ENCODE results near the gene TMEM253.

Gene TMEM253

GRCh38 chr14:21088687-21089086 is 12.2 kb upstream of the TMEM253 start:
- no peak overlapping the region for H4K91ac ChIP-seq (ENCODE audit: low read depth, low read length)
- no peak overlapping the region for H4K8ac ChIP-seq (ENCODE audit: low read depth, low read length)
- no peaks in the 10 kb centered on the region for H3K79me1 ChIP-seq (ENCODE audit: low read length)
- H3K23ac ChIP-seq (ENCODE audit: low read length), result no peak overlapping the region
- H3K4me1 ChIP-seq (ENCODE audit: control insufficient read depth in 1 of 2, insufficient read depth in 2 of 2, low read length in 2 of 2), result no peaks in the 10 kb centered on the region
- no peak overlapping the region for H3K9ac ChIP-seq (ENCODE audit: low read length)
- H2AFZ ChIP-seq (ENCODE audit: insufficient read depth, low read length, poor library complexity), result no peak overlapping the region
- no peak overlapping the region for H3K27ac ChIP-seq (ENCODE audit: low read depth, low read length)
- no peaks in the 10 kb centered on the region for H3K79me2 ChIP-seq (ENCODE audit: control insufficient read depth, insufficient read depth, low read length, poor library complexity)
- no peak overlapping the region for H3K14ac ChIP-seq (ENCODE audit: low read length)
- H2BK5ac ChIP-seq (ENCODE audit: low read depth, low read length, poor library complexity), result no peak overlapping the region
- no peaks in the 10 kb centered on the region for H3K9me3 ChIP-seq (ENCODE audit: insufficient read depth, low read depth, low read length)
- no peak overlapping the region for H3K4me3 ChIP-seq (ENCODE audit: low read depth, low read length)
- no peak for DNase-seq
- H3K18ac ChIP-seq (ENCODE audit: low read length), result no peak overlapping the region
- H2BK120ac ChIP-seq (ENCODE audit: insufficient read depth, low read length, poor library complexity), result no peak overlapping the region
- no peak overlapping the region for H3K4me2 ChIP-seq (ENCODE audit: low read length)
- H2BK12ac ChIP-seq (ENCODE audit: low read length), result no peak overlapping the region
- no CpG with 5 or more reads among the region's 4 CpGs for WGBS (ENCODE audit: extremely low coverage, insufficient coverage, insufficient read length)
- H3K36me3 ChIP-seq (ENCODE audit: control insufficient read depth in 1 of 2, insufficient read depth in 2 of 2, low read length in 2 of 2), result peaks cover 47 to 75% of the 10 kb centered on the region in 2 experiments
- no peak overlapping the region for H4K12ac ChIP-seq (ENCODE audit: low read depth, low read length)
- no peak overlapping the region for H3K4ac ChIP-seq (ENCODE audit: low read depth, low read length)
- H2AK5ac ChIP-seq (ENCODE audit: low read length), result no peak overlapping the region
- no peaks in the 10 kb centered on the region for H3K27me3 ChIP-seq (ENCODE audit: insufficient read depth, low read length)

DNA sequence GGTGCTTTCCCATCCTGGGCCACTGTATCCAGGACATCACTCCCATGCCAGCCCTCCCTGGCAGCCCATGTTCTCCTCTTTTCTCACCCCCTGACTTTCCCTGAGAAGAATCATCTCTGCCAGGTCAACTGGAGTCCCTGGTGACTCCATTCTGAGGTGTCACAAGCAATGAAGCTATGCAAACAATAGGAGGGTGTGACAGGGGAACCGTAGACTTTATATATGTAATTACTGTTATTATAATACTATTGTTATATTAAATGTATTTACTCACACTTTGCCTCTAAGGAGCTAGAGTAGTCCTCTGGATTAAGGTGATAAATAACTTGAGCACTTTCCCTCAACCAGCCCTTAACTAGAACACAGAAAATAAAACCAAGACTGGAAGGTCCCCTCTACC is 11.6 kb upstream of the TMEM253 start:
- Histone ChIP-seq H2BK5ac (ENCODE audit: low read depth, low read length, poor library complexity) (no peak overlapping the region), H3K23ac (ENCODE audit: low read length) (no peak overlapping the region), H2AK5ac (ENCODE audit: low read length) (no peak overlapping the region), H3K4me1 (ENCODE audit: control insufficient read depth in 1 of 2, insufficient read depth in 2 of 2, low read length in 2 of 2) (peaks cover 0 to 5% of the 10 kb centered on the region in 2 experiments), H3K27me3 (ENCODE audit: insufficient read depth, low read length) (no peaks in the 10 kb centered on the region), H4K91ac (ENCODE audit: low read depth, low read length) (no peak overlapping the region), H3K14ac (ENCODE audit: low read length) (no peak overlapping the region), H3K9ac (ENCODE audit: low read length) (no peak overlapping the region), H3K27ac (ENCODE audit: low read depth, low read length) (no peak overlapping the region), H3K4me3 (ENCODE audit: low read depth, low read length) (no peak overlapping the region), H2BK120ac (ENCODE audit: insufficient read depth, low read length, poor library complexity) (no peak overlapping the region), H3K79me2 (ENCODE audit: control insufficient read depth, insufficient read depth, low read length, poor library complexity) (no peaks in the 10 kb centered on the region), H3K9me3 (ENCODE audit: insufficient read depth, low read depth, low read length) (no peaks in the 10 kb centered on the region), H3K4me2 (ENCODE audit: low read length) (no peak overlapping the region), H4K8ac (ENCODE audit: low read depth, low read length) (no peak overlapping the region), H4K12ac (ENCODE audit: low read depth, low read length) (no peak overlapping the region), H3K4ac (ENCODE audit: low read depth, low read length) (no peak overlapping the region), H2BK12ac (ENCODE audit: low read length) (no peak overlapping the region), H3K18ac (ENCODE audit: low read length) (no peak overlapping the region), H2AFZ (ENCODE audit: insufficient read depth, low read length, poor library complexity) (no peak overlapping the region), H3K79me1 (ENCODE audit: low read length) (no peaks in the 10 kb centered on the region), H3K36me3 (ENCODE audit: control insufficient read depth in 1 of 2, insufficient read depth in 2 of 2, low read length in 2 of 2) (peaks cover 43 to 69% of the 10 kb centered on the region in 2 experiments)
- no peak for DNase-seq
- WGBS (ENCODE audit: extremely low coverage, insufficient coverage, insufficient read length), result no CpG with 5 or more reads among the region's 1 CpG

DNA sequence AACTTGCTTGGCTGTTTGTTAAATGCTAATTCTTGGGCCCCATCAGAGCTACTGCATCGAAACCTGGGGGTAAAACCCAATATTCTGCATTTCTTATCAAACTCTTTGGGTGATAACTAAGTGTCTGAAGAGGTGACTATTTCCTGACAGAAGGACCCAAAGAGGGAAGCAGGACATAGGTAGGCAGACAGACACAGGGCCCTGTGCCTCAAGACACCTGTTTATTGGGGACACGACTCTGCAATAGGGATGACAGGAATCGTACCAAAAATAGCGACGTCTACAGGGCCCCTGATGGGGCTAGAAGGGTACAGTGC is 11.0 kb upstream of the TMEM253 start:
- no peaks in the 10 kb centered on the region for H3K79me2 ChIP-seq (ENCODE audit: control insufficient read depth, insufficient read depth, low read length, poor library complexity)
- no peak overlapping the region for H2AK5ac ChIP-seq (ENCODE audit: low read length)
- peaks cover 0 to 7% of the 10 kb centered on the region in 2 experiments for H3K4me1 ChIP-seq (ENCODE audit: control insufficient read depth in 1 of 2, insufficient read depth in 2 of 2, low read length in 2 of 2)
- H2BK120ac ChIP-seq (ENCODE audit: insufficient read depth, low read length, poor library complexity), result no peak overlapping the region
- H4K12ac ChIP-seq (ENCODE audit: low read depth, low read length), result no peak overlapping the region
- WGBS (ENCODE audit: extremely low coverage, insufficient coverage, insufficient read length), result no CpG with 5 or more reads among the region's 5 CpGs
- H3K4ac ChIP-seq (ENCODE audit: low read depth, low read length), result no peak overlapping the region
- no peak overlapping the region for H2AFZ ChIP-seq (ENCODE audit: insufficient read depth, low read length, poor library complexity)
- H4K91ac ChIP-seq (ENCODE audit: low read depth, low read length), result no peak overlapping the region
- no peaks in the 10 kb centered on the region for H3K79me1 ChIP-seq (ENCODE audit: low read length)
- no peak for DNase-seq
- H3K18ac ChIP-seq (ENCODE audit: low read length), result no peak overlapping the region
- no peak overlapping the region for H4K8ac ChIP-seq (ENCODE audit: low read depth, low read length)
- no peak overlapping the region for H3K4me3 ChIP-seq (ENCODE audit: low read depth, low read length)
- no peak overlapping the region for H3K14ac ChIP-seq (ENCODE audit: low read length)
- H3K36me3 ChIP-seq (ENCODE audit: control insufficient read depth in 1 of 2, insufficient read depth in 2 of 2, low read length in 2 of 2), result peaks cover 43 to 63% of the 10 kb centered on the region in 2 experiments
- no peak overlapping the region for H3K9ac ChIP-seq (ENCODE audit: low read length)
- H3K27me3 ChIP-seq (ENCODE audit: insufficient read depth, low read length), result no peaks in the 10 kb centered on the region
- no peak overlapping the region for H2BK12ac ChIP-seq (ENCODE audit: low read length)
- H3K4me2 ChIP-seq (ENCODE audit: low read length), result no peak overlapping the region
- H2BK5ac ChIP-seq (ENCODE audit: low read depth, low read length, poor library complexity), result no peak overlapping the region
- H3K27ac ChIP-seq (ENCODE audit: low read depth, low read length), result no peak overlapping the region
- no peaks in the 10 kb centered on the region for H3K9me3 ChIP-seq (ENCODE audit: insufficient read depth, low read depth, low read length)
- H3K23ac ChIP-seq (ENCODE audit: low read length), result no peak overlapping the region

- Histone ChIP-seq H3K79me2 (ENCODE audit: control insufficient read depth, insufficient read depth, low read length, poor library complexity) (no peaks in the 10 kb centered on the region), H4K8ac (ENCODE audit: low read depth, low read length) (no peak overlapping the region), H3K18ac (ENCODE audit: low read length) (no peak overlapping the region), H3K9ac (ENCODE audit: low read length) (no peak overlapping the region), H3K4me3 (ENCODE audit: low read depth, low read length) (no peak overlapping the region), H3K27me3 (ENCODE audit: insufficient read depth, low read length) (no peaks in the 10 kb centered on the region), H3K79me1 (ENCODE audit: low read length) (no peaks in the 10 kb centered on the region), H3K36me3 (ENCODE audit: control insufficient read depth in 1 of 2, insufficient read depth in 2 of 2, low read length in 2 of 2) (peaks cover 43 to 58% of the 10 kb centered on the region in 2 experiments), H3K23ac (ENCODE audit: low read length) (no peak overlapping the region), H3K14ac (ENCODE audit: low read length) (no peak overlapping the region), H2BK120ac (ENCODE audit: insufficient read depth, low read length, poor library complexity) (no peak overlapping the region), H2BK12ac (ENCODE audit: low read length) (no peak overlapping the region), H3K4me1 (ENCODE audit: control insufficient read depth in 1 of 2, insufficient read depth in 2 of 2, low read length in 2 of 2) (peaks cover 0 to 7% of the 10 kb centered on the region in 2 experiments), H3K4me2 (ENCODE audit: low read length) (no peak overlapping the region), H2BK5ac (ENCODE audit: low read depth, low read length, poor library complexity) (no peak overlapping the region), H4K91ac (ENCODE audit: low read depth, low read length) (no peak overlapping the region), H4K12ac (ENCODE audit: low read depth, low read length) (no peak overlapping the region), H3K9me3 (ENCODE audit: insufficient read depth, low read depth, low read length) (no peaks in the 10 kb centered on the region), H3K27ac (ENCODE audit: low read depth, low read length) (no peak overlapping the region), H3K4ac (ENCODE audit: low read depth, low read length) (no peak overlapping the region), H2AFZ (ENCODE audit: insufficient read depth, low read length, poor library complexity) (no peak overlapping the region), H2AK5ac (ENCODE audit: low read length) (no peak overlapping the region)
- WGBS (ENCODE audit: extremely low coverage, insufficient coverage, insufficient read length), result no CpG with 5 or more reads among the region's 45 CpGs
- peak in 1 of 2 donors; percentile 59 for DNase-seq
These were observed 10.5 kb upstream of the TMEM253 start for GRCh38 chr14:21090194-21090939.
